K562 (cell line): Measurements from ENCODE around the gene PEPD. TPM values are rescaled to one million over a fixed set of nuclear protein-coding genes. Genes with fewer than 3 reads are reported as not detected.
A peak's percentile ranks its signal among the peaks of the same experiment; 100 is the strongest.

Source experiments
- ATAC-seq: fragments of 200-7000 bp; cut with Tn5 transposase; 3 replicates; pipeline ENCODE4 v1.9.1; 2020; ENCODE audit warnings: moderate library complexity
- BruUV-seq: library from RNA; stranded (reverse); fragments of 400-500 nt; replicated peaks from 2 replicates; lab custom pipeline; 2021; lab: Mats Ljungman, UMichigan
- CTCF ChIA-PET: fragments of 300-600 bp; formaldehyde crosslinking; extraction: SDS; loops from one replicate; lab custom pipeline; 2021; ENCODE audit warnings: low intra/inter-chr PET ratio; lab: Yijun Ruan, JAX
- POLR2A ChIA-PET: fragments of 300-600, 350-650 bp; sonication (Branson Sonifier 250); formaldehyde crosslinking; extraction: SDS; loops from one replicate; lab custom pipeline; 2021; ENCODE audit warnings: antibody characterized with exemption, inconsistent platforms; lab: Yijun Ruan, JAX
- DNase-seq, 4 experiments: peaks; one replicate each; pipeline versions ENCODE4 v3.0.0 to v3.0.0-alpha.2; 2011 to 2018; ENCODE audit warnings: low spot score in 3 of 4, mixed read lengths in 3 of 4; ENCODE audit errors: extremely low read depth in 1 of 4
- FAIRE-seq: peaks from 2 replicates; lab custom pipeline; 2011; peaks lifted over from hg19 to GRCh38; lab: Jason Lieb, UNC
- H2AFZ ChIP-seq: 2 replicates; pipeline ENCODE4 v1.6.0; 2011; ENCODE audit warnings: low read depth, low read length, control low read depth, inconsistent platforms
- H3K27ac ChIP-seq: fragments of 200-600 bp; 3 replicates; pipeline ENCODE4 v1.8.0; 2011; ENCODE audit warnings: low read depth, mild to moderate bottlenecking, control low read depth, inconsistent platforms, low read length, moderate library complexity, mixed read lengths; ENCODE audit errors: extremely low read depth
- H3K27me3 ChIP-seq, 2 experiments: fragments of 300-600 bp in 1 of 2; 2 replicates in 1 of 2; 3 replicates in 1 of 2; pipeline versions ENCODE4 v1.6.0 to v1.8.0; 2011; ENCODE audit warnings: inconsistent platforms in 2 of 2, low read length in 2 of 2, mild to moderate bottlenecking in 1 of 2, mixed read lengths in 1 of 2, moderate library complexity in 1 of 2; ENCODE audit not compliant: control insufficient read depth in 2 of 2, insufficient read depth in 2 of 2
- H3K36me3 ChIP-seq: fragments of 300-600 bp; 3 replicates; pipeline ENCODE4 v1.8.0; 2011; ENCODE audit warnings: mild to moderate bottlenecking, low read length, inconsistent platforms; ENCODE audit not compliant: control insufficient read depth, insufficient read depth
- H3K4me1 ChIP-seq, 2 experiments: fragments of 200-600 bp in 1 of 2; replicated peaks in 1 of 2; 2 replicates in 1 of 2; 3 replicates in 1 of 2; pipeline versions ENCODE4 v1.5.1 to v1.8.0; 2011; ENCODE audit warnings: inconsistent platforms in 2 of 2, low read length in 2 of 2, mild to moderate bottlenecking in 1 of 2, mixed read lengths in 1 of 2, moderate library complexity in 1 of 2; ENCODE audit not compliant: control insufficient read depth in 2 of 2, insufficient read depth in 2 of 2
- H3K4me2 ChIP-seq: 2 replicates; pipeline ENCODE4 v1.6.1; 2011; ENCODE audit warnings: low read length, control low read depth, inconsistent platforms, mixed read lengths; ENCODE audit not compliant: insufficient read depth
- H3K4me3 ChIP-seq: fragments of 200-600 bp; sonication (generic), shearing (Covaris generic); 2 replicates; pipeline ENCODE4 v1.5.1; 2016; ENCODE audit warnings: control low read depth, inconsistent platforms
- H3K79me2 ChIP-seq: fragments of 200-600 bp; 3 replicates; pipeline ENCODE4 v1.8.0; 2011; ENCODE audit warnings: low read length, inconsistent platforms; ENCODE audit not compliant: control insufficient read depth, insufficient read depth
- H3K9ac ChIP-seq, 2 experiments: 2 replicates each; pipeline versions ENCODE4 v1.6.0 to v1.6.1; 2011; ENCODE audit warnings: low read depth in 2 of 2, low read length in 2 of 2, control low read depth in 1 of 2, inconsistent platforms in 1 of 2, mild to moderate bottlenecking in 1 of 2, mixed read lengths in 1 of 2; ENCODE audit not compliant: insufficient read depth in 1 of 2
- H3K9me1 ChIP-seq: one replicate; pipeline ENCODE4 v1.6.0; 2011; ENCODE audit warnings: inconsistent platforms, mild to moderate bottlenecking, low read length, moderate library complexity; ENCODE audit not compliant: control insufficient read depth, insufficient read depth
- H3K9me3 ChIP-seq: replicated peaks from 2 replicates; pipeline ENCODE4 v1.5.1; 2011; ENCODE audit warnings: low read depth, low read length, inconsistent platforms; ENCODE audit not compliant: control insufficient read depth, insufficient read depth
- H4K20me1 ChIP-seq: replicated peaks from 2 replicates; pipeline ENCODE4 v1.6.1; 2011; ENCODE audit warnings: low read length, inconsistent platforms, mixed read lengths; ENCODE audit not compliant: control insufficient read depth, insufficient read depth
- ASH1L ChIP-seq: fragments of 450-650 bp; IDR thresholded peaks from 2 replicates; pipeline ENCODE4 v1.6.1; 2018; ENCODE audit warnings: borderline replicate concordance, mild to moderate bottlenecking, low read depth; ENCODE audit not compliant: partially characterized antibody
- BCOR ChIP-seq: fragments of 450-650 bp; IDR thresholded peaks from 2 replicates; pipeline ENCODE4 v1.6.1; 2016
- EZH2 ChIP-seq: IDR thresholded peaks from 2 replicates; pipeline ENCODE4 v1.6.1; 2012; ENCODE audit warnings: low read depth, mild to moderate bottlenecking, inconsistent platforms, low read length, borderline replicate concordance
- KDM1A ChIP-seq, 2 experiments: fragments of 450-650 bp; IDR thresholded peaks; 2 replicates each; pipeline ENCODE4 v1.6.1; 2016; ENCODE audit warnings: mild to moderate bottlenecking in 2 of 2
- RBM25 ChIP-seq: fragments of 200-400 bp; formaldehyde crosslinking; IDR thresholded peaks from 2 replicates; pipeline ENCODE4 v1.6.1; 2018; ENCODE audit warnings: low read length, low read depth, moderate library complexity; ENCODE audit not compliant: severe bottlenecking
- ZBTB9 ChIP-seq: fragments of 450-650 bp; formaldehyde crosslinking; IDR thresholded peaks from 2 replicates; pipeline ENCODE4 v1.4.0; 2020; ENCODE audit warnings: mild to moderate bottlenecking, moderate library complexity
- ZNF507 ChIP-seq: conservative IDR thresholded peaks from 2 replicates; pipeline ENCODE4 v1.6.1; 2017; ENCODE audit warnings: missing genetic modification characterization, missing compliant biosample characterization
- WGBS: fragments of 100-300 bp; shearing (Covaris generic); methylation state at CpG from one replicate; pipeline ENCODE4 v1.1.6; 2016; ENCODE audit warnings: low coverage, mixed read lengths; ENCODE audit not compliant: insufficient coverage; ENCODE audit errors: missing lambda C conversion rate; 5-methylcytosine and 5-hydroxymethylcytosine counted together
- in situ Hi-C: fragments of 300-500 bp; cut with MboI; formaldehyde crosslinking; loops from 4 replicates; pipeline ENCODE4 v1.15.0; 2018; ENCODE audit warnings: inconsistent platforms, mixed read lengths
- intact Hi-C: fragments of 100-400 bp; cut with micrococcal nuclease; formaldehyde crosslinking; loops from 2 replicates; pipeline ENCODE4 v1.14.2; 2022
- polyA plus RNA-seq, 8 experiments: library from polyadenylated mRNA; depleted of rRNA in 4 of 8; stranded (reverse) in 5 of 8; unstranded in 3 of 8; fragments of >200 nt; fragmentation: Nextera tagmentation in 2 of 8; fragmentation: Illumina TruSeq in 1 of 8; extraction: Ambion mirVana in 2 of 8; extraction: Trizol in 1 of 8; gene quantifications; 2 replicates each; pipeline versions ENCODE4 v1.2.1 to v1.2.3, GENCODE V29; 2011 to 2014; ENCODE audit warnings: inconsistent platforms in 1 of 8, missing spikeins in 1 of 8
- total RNA-seq, 7 experiments: library from RNA; depleted of rRNA in 6 of 7; stranded (reverse); fragments of >200 nt in 6 of 7; fragmentation: Illumina TruSeq in 2 of 7; extraction: Trizol in 2 of 7; gene quantifications; 2 replicates each; pipeline versions ENCODE4 v1.2.1 to v1.2.3, GENCODE V29; 2011 to 2021; ENCODE audit warnings: low replicate concordance in 1 of 7

Gene PEPD
- total and polyA plus RNA-seq, 9 of the 15 experiments (the other 6 are each of a cell fraction or from before 2014, with no cell fraction given), result 1.3 to 19.2 (median 16.0) TPM

GRCh38 chr19:33512021-33512420 lies 9.6 kb downstream of the PEPD start:
- intact Hi-C loops (no loop called here), in situ Hi-C loops (no loop called here)
- peaks cover 0 to 3% of the 10 kb centered on the region in 2 experiments; a peak in 2 of 5 replicates for H3K27me3 ChIP-seq
- POLR2A ChIA-PET, result interaction anchor here (0.8 kb wide), 1 partner anchor 10 kb away, joined by 4 read pairs; the partner anchor contains the start of gene PEPD
- no peak overlapping the region for H3K9ac ChIP-seq
- H3K79me2 ChIP-seq, result no peaks in the 10 kb centered on the region
- H3K9me1 ChIP-seq, result no peaks in the 10 kb centered on the region
- no peak for FAIRE-seq
- H3K36me3 ChIP-seq, result no peaks in the 10 kb centered on the region
- no peaks in the 10 kb centered on the region for H3K9me3 ChIP-seq
- BruUV-seq, result no TSS peak
- no peak overlapping the region for H2AFZ ChIP-seq
- H3K4me3 ChIP-seq, result no peak overlapping the region
- WGBS, result 65% methylated on average over 3 of the region's 3 CpGs
- ATAC-seq, result no peak
- no peak for DNase-seq
- no peak overlapping the region for H3K4me2 ChIP-seq
- peaks cover 0 to 10% of the 10 kb centered on the region in 2 experiments; a peak in 2 of 5 replicates for H3K4me1 ChIP-seq
- TF ChIP-seq RBM25 (peak; percentile 68), EZH2 (no peak), BCOR (peak; percentile 47; the same call in 1 of the 2 replicates), KDM1A (IDR thresholded peaks at IDR 0.05) (peak; percentile 9 to 50; a peak in 1 of 4 replicates)
- CTCF ChIA-PET, result no interaction called here
- no peak overlapping the region for H3K27ac ChIP-seq
- peaks cover 22% of the 10 kb centered on the region for H4K20me1 ChIP-seq

GRCh38 chr19:33511346-33511745 lies 10.2 kb downstream of the PEPD start:
- peaks cover 22% of the 10 kb centered on the region for H4K20me1 ChIP-seq
- intact Hi-C loops, result no loop called here
- FAIRE-seq (no peak), DNase-seq (no peak), ATAC-seq (no peak)
- H3K9me1 ChIP-seq, result no peaks in the 10 kb centered on the region
- H3K9me3 ChIP-seq, result no peaks in the 10 kb centered on the region
- WGBS, result 13% methylated on average over 13 of the region's 13 CpGs
- H3K79me2 ChIP-seq, result no peaks in the 10 kb centered on the region
- H3K27ac ChIP-seq, result no peak overlapping the region
- no peaks in the 10 kb centered on the region for H3K36me3 ChIP-seq
- in situ Hi-C loops, result no loop called here
- H3K4me2 ChIP-seq, result no peak overlapping the region
- POLR2A ChIA-PET, result interaction anchor here (1.0 to 2.0 kb wide), 2 partner anchors 10 to 14 kb away, joined by 3 to 6 read pairs; partner anchors contain the start of gene PEPD
- CTCF ChIA-PET, result no interaction called here
- H3K4me1 ChIP-seq, result peaks cover 0 to 10% of the 10 kb centered on the region in 2 experiments; a peak in 2 of 5 replicates
- no peak overlapping the region for H3K4me3 ChIP-seq
- H3K9ac ChIP-seq, result no peak overlapping the region
- no peak overlapping the region for H2AFZ ChIP-seq
- TF ChIP-seq ZBTB9 (no peak), ASH1L (no peak), ZNF507 (no peak)
- H3K27me3 ChIP-seq, result peaks cover 0 to 3% of the 10 kb centered on the region in 2 experiments; a peak in 2 of 5 replicates
- BruUV-seq, result no TSS peak
